Measurements from ENCODE around the gene CENATAC.

GRCh38 chr11:119019996-119020395, 22.1 kb downstream of the CENATAC start:
- TF ChIP-seq CTCF (conservative IDR thresholded peaks at IDR 0.05; ENCODE audit: low read depth in 2 of 2) (no peak), POLR2AphosphoS5 (IDR thresholded peaks at IDR 0.05; ENCODE audit: low read depth) (no peak), EZH2 (IDR thresholded peaks at IDR 0.05; ENCODE audit: low read depth, unreplicated experiment) (no peak)
- TF ChIP-seq, protein P1, sequence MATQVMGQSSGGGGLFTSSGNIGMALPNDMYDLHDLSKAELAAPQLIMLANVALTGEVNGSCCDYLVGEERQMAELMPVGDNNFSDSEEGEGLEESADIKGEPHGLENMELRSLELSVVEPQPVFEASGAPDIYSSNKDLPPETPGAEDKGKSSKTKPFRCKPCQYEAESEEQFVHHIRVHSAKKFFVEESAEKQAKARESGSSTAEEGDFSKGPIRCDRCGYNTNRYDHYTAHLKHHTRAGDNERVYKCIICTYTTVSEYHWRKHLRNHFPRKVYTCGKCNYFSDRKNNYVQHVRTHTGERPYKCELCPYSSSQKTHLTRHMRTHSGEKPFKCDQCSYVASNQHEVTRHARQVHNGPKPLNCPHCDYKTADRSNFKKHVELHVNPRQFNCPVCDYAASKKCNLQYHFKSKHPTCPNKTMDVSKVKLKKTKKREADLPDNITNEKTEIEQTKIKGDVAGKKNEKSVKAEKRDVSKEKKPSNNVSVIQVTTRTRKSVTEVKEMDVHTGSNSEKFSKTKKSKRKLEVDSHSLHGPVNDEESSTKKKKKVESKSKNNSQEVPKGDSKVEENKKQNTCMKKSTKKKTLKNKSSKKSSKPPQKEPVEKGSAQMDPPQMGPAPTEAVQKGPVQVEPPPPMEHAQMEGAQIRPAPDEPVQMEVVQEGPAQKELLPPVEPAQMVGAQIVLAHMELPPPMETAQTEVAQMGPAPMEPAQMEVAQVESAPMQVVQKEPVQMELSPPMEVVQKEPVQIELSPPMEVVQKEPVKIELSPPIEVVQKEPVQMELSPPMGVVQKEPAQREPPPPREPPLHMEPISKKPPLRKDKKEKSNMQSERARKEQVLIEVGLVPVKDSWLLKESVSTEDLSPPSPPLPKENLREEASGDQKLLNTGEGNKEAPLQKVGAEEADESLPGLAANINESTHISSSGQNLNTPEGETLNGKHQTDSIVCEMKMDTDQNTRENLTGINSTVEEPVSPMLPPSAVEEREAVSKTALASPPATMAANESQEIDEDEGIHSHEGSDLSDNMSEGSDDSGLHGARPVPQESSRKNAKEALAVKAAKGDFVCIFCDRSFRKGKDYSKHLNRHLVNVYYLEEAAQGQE (IDR thresholded peaks at IDR 0.05; ENCODE audit: unreplicated experiment): no peak
- TF ChIP-seq, protein P2, sequence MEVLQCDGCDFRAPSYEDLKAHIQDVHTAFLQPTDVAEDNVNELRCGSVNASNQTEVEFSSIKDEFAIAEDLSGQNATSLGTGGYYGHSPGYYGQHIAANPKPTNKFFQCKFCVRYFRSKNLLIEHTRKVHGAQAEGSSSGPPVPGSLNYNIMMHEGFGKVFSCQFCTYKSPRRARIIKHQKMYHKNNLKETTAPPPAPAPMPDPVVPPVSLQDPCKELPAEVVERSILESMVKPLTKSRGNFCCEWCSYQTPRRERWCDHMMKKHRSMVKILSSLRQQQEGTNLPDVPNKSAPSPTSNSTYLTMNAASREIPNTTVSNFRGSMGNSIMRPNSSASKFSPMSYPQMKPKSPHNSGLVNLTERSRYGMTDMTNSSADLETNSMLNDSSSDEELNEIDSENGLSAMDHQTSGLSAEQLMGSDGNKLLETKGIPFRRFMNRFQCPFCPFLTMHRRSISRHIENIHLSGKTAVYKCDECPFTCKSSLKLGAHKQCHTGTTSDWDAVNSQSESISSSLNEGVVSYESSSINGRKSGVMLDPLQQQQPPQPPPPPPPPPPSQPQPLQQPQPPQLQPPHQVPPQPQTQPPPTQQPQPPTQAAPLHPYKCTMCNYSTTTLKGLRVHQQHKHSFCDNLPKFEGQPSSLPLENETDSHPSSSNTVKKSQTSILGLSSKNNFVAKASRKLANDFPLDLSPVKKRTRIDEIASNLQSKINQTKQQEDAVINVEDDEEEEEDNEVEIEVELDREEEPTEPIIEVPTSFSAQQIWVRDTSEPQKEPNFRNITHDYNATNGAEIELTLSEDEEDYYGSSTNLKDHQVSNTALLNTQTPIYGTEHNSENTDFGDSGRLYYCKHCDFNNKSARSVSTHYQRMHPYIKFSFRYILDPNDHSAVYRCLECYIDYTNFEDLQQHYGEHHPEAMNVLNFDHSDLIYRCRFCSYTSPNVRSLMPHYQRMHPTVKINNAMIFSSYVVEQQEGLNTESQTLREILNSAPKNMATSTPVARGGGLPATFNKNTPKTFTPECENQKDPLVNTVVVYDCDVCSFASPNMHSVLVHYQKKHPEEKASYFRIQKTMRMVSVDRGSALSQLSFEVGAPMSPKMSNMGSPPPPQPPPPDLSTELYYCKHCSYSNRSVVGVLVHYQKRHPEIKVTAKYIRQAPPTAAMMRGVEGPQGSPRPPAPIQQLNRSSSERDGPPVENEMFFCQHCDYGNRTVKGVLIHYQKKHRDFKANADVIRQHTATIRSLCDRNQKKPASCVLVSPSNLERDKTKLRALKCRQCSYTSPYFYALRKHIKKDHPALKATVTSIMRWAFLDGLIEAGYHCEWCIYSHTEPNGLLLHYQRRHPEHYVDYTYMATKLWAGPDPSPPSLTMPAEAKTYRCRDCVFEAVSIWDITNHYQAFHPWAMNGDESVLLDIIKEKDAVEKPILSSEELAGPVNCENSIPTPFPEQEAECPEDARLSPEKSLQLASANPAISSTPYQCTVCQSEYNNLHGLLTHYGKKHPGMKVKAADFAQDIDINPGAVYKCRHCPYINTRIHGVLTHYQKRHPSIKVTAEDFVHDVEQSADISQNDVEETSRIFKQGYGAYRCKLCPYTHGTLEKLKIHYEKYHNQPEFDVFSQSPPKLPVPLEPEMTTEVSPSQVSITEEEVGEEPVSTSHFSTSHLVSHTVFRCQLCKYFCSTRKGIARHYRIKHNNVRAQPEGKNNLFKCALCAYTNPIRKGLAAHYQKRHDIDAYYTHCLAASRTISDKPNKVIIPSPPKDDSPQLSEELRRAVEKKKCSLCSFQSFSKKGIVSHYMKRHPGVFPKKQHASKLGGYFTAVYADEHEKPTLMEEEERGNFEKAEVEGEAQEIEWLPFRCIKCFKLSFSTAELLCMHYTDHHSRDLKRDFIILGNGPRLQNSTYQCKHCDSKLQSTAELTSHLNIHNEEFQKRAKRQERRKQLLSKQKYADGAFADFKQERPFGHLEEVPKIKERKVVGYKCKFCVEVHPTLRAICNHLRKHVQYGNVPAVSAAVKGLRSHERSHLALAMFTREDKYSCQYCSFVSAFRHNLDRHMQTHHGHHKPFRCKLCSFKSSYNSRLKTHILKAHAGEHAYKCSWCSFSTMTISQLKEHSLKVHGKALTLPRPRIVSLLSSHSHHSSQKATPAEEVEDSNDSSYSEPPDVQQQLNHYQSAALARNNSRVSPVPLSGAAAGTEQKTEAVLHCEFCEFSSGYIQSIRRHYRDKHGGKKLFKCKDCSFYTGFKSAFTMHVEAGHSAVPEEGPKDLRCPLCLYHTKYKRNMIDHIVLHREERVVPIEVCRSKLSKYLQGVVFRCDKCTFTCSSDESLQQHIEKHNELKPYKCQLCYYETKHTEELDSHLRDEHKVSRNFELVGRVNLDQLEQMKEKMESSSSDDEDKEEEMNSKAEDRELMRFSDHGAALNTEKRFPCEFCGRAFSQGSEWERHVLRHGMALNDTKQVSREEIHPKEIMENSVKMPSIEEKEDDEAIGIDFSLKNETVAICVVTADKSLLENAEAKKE (CRISPR knock-in tag; IDR thresholded peaks at IDR 0.05): no peak

Measured in GM23338 (cell line).